Glutamatergic neuron (in vitro differentiated cells): ENCODE results near the gene RD3L. TPM values are rescaled to one million over a fixed set of nuclear protein-coding genes. Genes with fewer than 3 reads are reported as not detected.

ENCODE experiments used
- DNase-seq: peaks from one replicate; pipeline ENCODE4 v3.0.0; 2022
- H3K27ac Mint-ChIP-seq: one replicate; pipeline ENCODE4 v1.8.0; 2020; ENCODE audit warnings: mild to moderate bottlenecking, mixed read lengths, inconsistent platforms; ENCODE audit not compliant: unreplicated experiment
- H3K27me3 Mint-ChIP-seq: one replicate; pipeline ENCODE4 v1.8.0; 2020; ENCODE audit warnings: mild to moderate bottlenecking, moderate library complexity, mixed read lengths, inconsistent platforms; ENCODE audit not compliant: unreplicated experiment
- H3K36me3 Mint-ChIP-seq: one replicate; pipeline ENCODE4 v1.8.0; 2020; ENCODE audit warnings: mild to moderate bottlenecking, mixed read lengths, inconsistent platforms; ENCODE audit not compliant: unreplicated experiment
- H3K4me1 Mint-ChIP-seq: one replicate; pipeline ENCODE4 v1.8.0; 2020; ENCODE audit warnings: mild to moderate bottlenecking, low read depth, mixed read lengths, inconsistent platforms; ENCODE audit not compliant: unreplicated experiment
- H3K4me3 Mint-ChIP-seq: one replicate; pipeline ENCODE4 v1.8.0; 2020; ENCODE audit warnings: mild to moderate bottlenecking, mixed read lengths, inconsistent platforms; ENCODE audit not compliant: unreplicated experiment
- H3K9me3 Mint-ChIP-seq: one replicate; pipeline ENCODE4 v1.8.0; 2020; ENCODE audit warnings: mild to moderate bottlenecking, moderate library complexity, mixed read lengths, inconsistent platforms; ENCODE audit not compliant: unreplicated experiment
- CTCF ChIP-seq: fragments of 200-600 bp; sonication (generic); IDR thresholded peaks from one replicate; pipeline ENCODE4 v1.5.0; 2021; ENCODE audit not compliant: partially characterized antibody, unreplicated experiment
- total RNA-seq: library from RNA; stranded (reverse); fragmentation: NEBNext Ultra II Directional; extraction: Animal tissue kit (Norgen Biotek cat#: 25700); gene quantifications from one replicate; pipeline ENCODE4 v1.2.1, GENCODE V29; 2021; ENCODE audit not compliant: unreplicated experiment

Gene RD3L
- total RNA-seq, 1 donor from 2014 or later = not detected

GRCh38 chr14:103897075-103897947 is 45.0 kb downstream of the RD3L start:
- Mint-ChIP-seq H3K36me3 (peaks cover 13% of the 10 kb centered on the region), H3K9me3 (peaks cover 5% of the 10 kb centered on the region), H3K27me3 (peaks cover 13% of the 10 kb centered on the region), H3K4me1 (no peaks in the 10 kb centered on the region), H3K27ac (no peak overlapping the region), H3K4me3 (no peak overlapping the region)
- TF ChIP-seq CTCF = no peak
- no peak for DNase-seq

- DNase-seq = no peak
- no peak overlapping the region for H3K4me3 Mint-ChIP-seq
- H3K4me1 Mint-ChIP-seq = no peaks in the 10 kb centered on the region
- no peak overlapping the region for H3K27ac Mint-ChIP-seq
- H3K27me3 Mint-ChIP-seq = peaks cover 13% of the 10 kb centered on the region
- H3K9me3 Mint-ChIP-seq = peaks cover 5% of the 10 kb centered on the region
- H3K36me3 Mint-ChIP-seq = peaks cover 13% of the 10 kb centered on the region
- no peak for TF ChIP-seq CTCF
Measured at GRCh38 chr14:103896578-103896977, 45.8 kb downstream of the RD3L start.

- peaks cover 13% of the 10 kb centered on the region for H3K36me3 Mint-ChIP-seq
Measured at GRCh38 chr14:103894723-103895059, 47.6 kb downstream of the RD3L start.

GRCh38 chr14:103894034-103894722 is 48.2 kb downstream of the RD3L start:
- no peaks in the 10 kb centered on the region for H3K4me1 Mint-ChIP-seq
- no peak for TF ChIP-seq CTCF
- no peak overlapping the region for H3K4me3 Mint-ChIP-seq
- peaks cover 13% of the 10 kb centered on the region for H3K36me3 Mint-ChIP-seq
- DNase-seq = no peak
- H3K27me3 Mint-ChIP-seq = peaks cover 14% of the 10 kb centered on the region
- peaks cover 5% of the 10 kb centered on the region for H3K9me3 Mint-ChIP-seq
- H3K27ac Mint-ChIP-seq = no peak overlapping the region

More at GRCh38 chr14:103894723-103895059, 47.6 kb downstream of the RD3L start:
- DNase-seq = no peak
- Mint-ChIP-seq H3K4me1 (no peaks in the 10 kb centered on the region), H3K27me3 (peaks cover 14% of the 10 kb centered on the region), H3K27ac (no peak overlapping the region), H3K9me3 (peaks cover 5% of the 10 kb centered on the region), H3K4me3 (no peak overlapping the region)
- TF ChIP-seq CTCF = no peak

- H3K4me1 Mint-ChIP-seq = no peaks in the 10 kb centered on the region
- no peak overlapping the region for H3K4me3 Mint-ChIP-seq
- peaks cover 10% of the 10 kb centered on the region for H3K27me3 Mint-ChIP-seq
- peaks cover 3% of the 10 kb centered on the region for H3K9me3 Mint-ChIP-seq
- no peak for DNase-seq
- TF ChIP-seq CTCF = no peak
- H3K27ac Mint-ChIP-seq = no peak overlapping the region
- H3K36me3 Mint-ChIP-seq = peaks cover 8% of the 10 kb centered on the region
Measured at GRCh38 chr14:103892247-103892646, 50.1 kb downstream of the RD3L start.
